ENCODE data around the gene EXOC3L4. TPM values are rescaled to one million over a fixed set of nuclear protein-coding genes. Genes with fewer than 3 reads are reported as not detected.

EXOC3L4 gene
- total RNA-seq, 1 experiment from 2014 or later = not detected

DNA sequence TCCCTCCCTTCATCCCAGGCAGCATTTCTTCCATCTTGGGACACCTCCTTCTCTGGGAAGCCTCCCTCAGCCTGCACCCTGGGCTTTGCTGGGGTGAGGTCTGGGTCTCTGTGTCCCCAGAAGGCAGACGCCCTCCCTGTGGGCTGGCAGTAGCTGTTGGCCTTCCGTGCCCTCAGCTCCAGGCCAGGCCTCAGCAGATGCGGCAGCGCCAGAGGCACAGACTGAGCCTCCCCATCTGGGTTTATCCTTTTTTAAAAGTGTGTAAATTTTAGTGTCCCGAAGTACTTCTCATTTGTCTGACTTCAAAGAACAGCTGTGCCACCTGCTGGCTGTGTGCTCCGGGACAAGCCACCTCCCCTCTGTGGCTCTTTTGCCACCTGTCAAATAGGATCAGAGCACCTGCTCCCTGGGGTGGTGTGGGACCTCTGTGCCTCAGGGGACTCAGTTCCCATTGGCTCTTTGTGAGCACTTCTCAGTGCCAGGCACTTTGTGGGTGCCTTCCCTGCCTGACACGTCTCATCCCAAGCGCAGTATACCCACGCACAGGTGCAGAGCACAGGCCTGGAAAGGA, 11.1 kb downstream of the EXOC3L4 start:
- Histone ChIP-seq H2AFZ (ENCODE audit: low read length) (no peak overlapping the region), H3K27me3 (ENCODE audit: low read length) (no peaks in the 10 kb centered on the region), H3K4me1 (ENCODE audit: low read length) (peaks cover 23% of the 10 kb centered on the region), H4K20me1 (ENCODE audit: insufficient read depth, low read depth, low read length) (peaks cover 13% of the 10 kb centered on the region), H3K9me2 (replicated peaks; ENCODE audit: insufficient read depth, low read length) (no peaks in the 10 kb centered on the region), H3K79me2 (ENCODE audit: low read length) (no peaks in the 10 kb centered on the region), H3K36me3 (ENCODE audit: insufficient read depth, low read length) (no peaks in the 10 kb centered on the region), H3K4me3 (ENCODE audit: low read length) (no peak overlapping the region), H3K9me3 (ENCODE audit: low read length) (no peaks in the 10 kb centered on the region), H3K27ac (ENCODE audit: low read length) (no peak overlapping the region), H3K9ac (ENCODE audit: low read length) (no peak overlapping the region), H3K4me2 (ENCODE audit: low read depth, low read length, poor library complexity, severe bottlenecking) (no peak overlapping the region)
- peak; percentile 83 for DNase-seq

DNA sequence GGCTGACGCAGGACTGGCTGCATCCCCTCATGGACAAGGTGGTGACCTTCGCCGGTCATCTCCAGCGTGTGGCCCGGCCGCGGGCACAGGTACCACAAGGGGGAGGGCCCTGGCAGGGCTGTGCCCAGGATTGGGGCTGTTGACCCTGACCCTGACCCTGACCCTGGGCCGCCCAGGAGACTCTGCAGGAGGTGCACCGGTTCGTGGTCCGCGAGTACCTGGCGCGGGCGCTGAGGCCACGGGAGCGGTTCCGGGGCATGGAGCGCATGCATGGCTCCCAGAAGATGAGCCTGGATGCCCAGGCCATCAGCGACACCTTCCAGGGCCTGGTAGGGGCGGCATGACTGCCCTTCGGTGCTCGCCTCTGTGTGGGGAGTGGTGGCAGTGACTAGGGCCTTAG, 12.9 kb downstream of the EXOC3L4 start:
- no peaks in the 10 kb centered on the region for H3K27me3 ChIP-seq (ENCODE audit: low read length)
- H2AFZ ChIP-seq (ENCODE audit: low read length) = no peak overlapping the region
- no peak for DNase-seq
- no peak overlapping the region for H3K27ac ChIP-seq (ENCODE audit: low read length)
- peaks cover 19% of the 10 kb centered on the region for H4K20me1 ChIP-seq (ENCODE audit: insufficient read depth, low read depth, low read length)
- H3K4me2 ChIP-seq (ENCODE audit: low read depth, low read length, poor library complexity, severe bottlenecking) = no peak overlapping the region
- H3K36me3 ChIP-seq (ENCODE audit: insufficient read depth, low read length) = no peaks in the 10 kb centered on the region
- H3K9ac ChIP-seq (ENCODE audit: low read length) = no peak overlapping the region
- no peaks in the 10 kb centered on the region for H3K79me2 ChIP-seq (ENCODE audit: low read length)
- H3K4me1 ChIP-seq (ENCODE audit: low read length) = peaks cover 40% of the 10 kb centered on the region
- H3K4me3 ChIP-seq (ENCODE audit: low read length) = no peak overlapping the region
- no peaks in the 10 kb centered on the region for H3K9me3 ChIP-seq (ENCODE audit: low read length)
- H3K9me2 ChIP-seq (replicated peaks; ENCODE audit: insufficient read depth, low read length) = no peaks in the 10 kb centered on the region

DNA sequence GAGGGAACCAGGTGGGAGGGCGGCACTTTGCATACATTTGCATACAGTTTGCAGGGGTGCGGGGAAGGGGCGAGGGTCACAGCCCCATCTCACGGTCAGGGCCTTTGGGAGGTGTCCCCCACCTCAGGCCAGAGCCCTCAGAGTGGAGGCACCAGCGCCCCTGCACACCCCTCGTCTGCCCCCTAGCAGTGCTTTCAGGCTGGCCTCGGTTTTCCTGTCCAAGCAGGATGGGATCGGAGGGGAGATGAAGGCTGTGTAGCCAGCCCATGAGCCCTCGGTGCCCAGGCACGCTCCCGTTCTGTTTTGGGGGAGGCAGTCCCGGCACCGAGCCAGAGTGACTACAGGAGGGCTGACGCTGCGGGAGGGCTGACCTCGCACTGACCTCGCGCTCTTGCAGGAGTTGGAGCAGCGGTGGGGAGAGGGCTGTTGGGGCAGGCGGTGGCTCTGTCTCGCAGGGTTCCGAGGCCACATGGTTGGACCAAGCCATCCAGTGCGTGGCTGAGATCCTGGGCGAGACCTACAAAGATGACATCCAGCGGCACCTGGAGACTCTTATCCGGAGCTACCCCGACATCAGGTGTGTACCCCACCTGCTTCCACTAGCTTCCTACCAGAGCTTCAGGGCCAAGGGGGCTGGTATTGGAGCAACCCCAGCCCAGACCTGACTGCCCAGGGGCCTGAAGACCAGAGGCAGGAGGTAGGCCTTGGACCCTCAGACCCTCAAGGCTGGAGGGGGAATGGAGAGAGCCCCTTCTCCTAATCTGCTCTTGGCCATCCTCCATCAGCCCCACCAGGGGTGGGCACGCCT, 13.6 kb downstream of the EXOC3L4 start:
- no peaks in the 10 kb centered on the region for H3K27me3 ChIP-seq (ENCODE audit: low read length)

DNA sequence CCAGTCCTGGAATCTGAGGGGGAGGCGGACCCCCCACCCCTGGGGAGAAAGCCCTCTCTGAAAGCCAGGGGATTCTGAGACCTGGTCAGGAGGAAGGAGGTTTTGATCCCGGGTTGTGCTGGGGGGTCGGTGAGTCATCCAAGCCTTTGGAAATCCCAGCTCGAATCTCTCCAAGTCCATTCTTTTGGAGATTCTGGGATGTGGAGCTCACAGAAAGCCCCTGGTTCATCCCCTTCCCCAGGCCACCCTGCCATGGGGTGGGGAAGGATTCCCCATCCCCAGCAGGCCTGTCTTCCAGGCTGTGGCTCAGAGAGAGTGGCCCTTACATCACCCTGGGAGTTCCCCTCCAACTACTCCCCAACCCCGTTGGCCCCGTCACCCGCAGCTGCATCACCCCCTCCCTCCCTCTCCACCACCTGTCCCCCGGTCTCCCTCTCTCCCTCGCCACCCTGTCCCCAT, 14.3 kb downstream of the EXOC3L4 start:
- Histone ChIP-seq H3K79me2 (ENCODE audit: low read length) (no peaks in the 10 kb centered on the region), H3K27me3 (ENCODE audit: low read length) (no peaks in the 10 kb centered on the region), H3K9me3 (ENCODE audit: low read length) (no peaks in the 10 kb centered on the region), H3K9ac (ENCODE audit: low read length) (no peak overlapping the region), H3K4me3 (ENCODE audit: low read length) (no peak overlapping the region), H3K9me2 (replicated peaks; ENCODE audit: insufficient read depth, low read length) (no peaks in the 10 kb centered on the region), H3K27ac (ENCODE audit: low read length) (no peak overlapping the region), H4K20me1 (ENCODE audit: insufficient read depth, low read depth, low read length) (peaks cover 19% of the 10 kb centered on the region), H3K4me2 (ENCODE audit: low read depth, low read length, poor library complexity, severe bottlenecking) (no peak overlapping the region), H3K36me3 (ENCODE audit: insufficient read depth, low read length) (no peaks in the 10 kb centered on the region), H2AFZ (ENCODE audit: low read length) (no peak overlapping the region), H3K4me1 (ENCODE audit: low read length) (peaks cover 43% of the 10 kb centered on the region)
- DNase-seq = no peak

More for the DNA sequence above, 13.6 kb downstream of the EXOC3L4 start:
- no peaks in the 10 kb centered on the region for H3K79me2 ChIP-seq (ENCODE audit: low read length)
- no peaks in the 10 kb centered on the region for H3K36me3 ChIP-seq (ENCODE audit: insufficient read depth, low read length)
- no peak overlapping the region for H3K27ac ChIP-seq (ENCODE audit: low read length)
- no peak overlapping the region for H3K9ac ChIP-seq (ENCODE audit: low read length)
- H3K9me3 ChIP-seq (ENCODE audit: low read length) = no peaks in the 10 kb centered on the region
- H3K4me1 ChIP-seq (ENCODE audit: low read length) = peaks cover 43% of the 10 kb centered on the region
- H3K4me2 ChIP-seq (ENCODE audit: low read depth, low read length, poor library complexity, severe bottlenecking) = no peak overlapping the region
- H3K4me3 ChIP-seq (ENCODE audit: low read length) = no peak overlapping the region
- H4K20me1 ChIP-seq (ENCODE audit: insufficient read depth, low read depth, low read length) = peaks cover 19% of the 10 kb centered on the region
- no peak overlapping the region for H2AFZ ChIP-seq (ENCODE audit: low read length)
- no peaks in the 10 kb centered on the region for H3K9me2 ChIP-seq (replicated peaks; ENCODE audit: insufficient read depth, low read length)
- DNase-seq = no peak

DNA sequence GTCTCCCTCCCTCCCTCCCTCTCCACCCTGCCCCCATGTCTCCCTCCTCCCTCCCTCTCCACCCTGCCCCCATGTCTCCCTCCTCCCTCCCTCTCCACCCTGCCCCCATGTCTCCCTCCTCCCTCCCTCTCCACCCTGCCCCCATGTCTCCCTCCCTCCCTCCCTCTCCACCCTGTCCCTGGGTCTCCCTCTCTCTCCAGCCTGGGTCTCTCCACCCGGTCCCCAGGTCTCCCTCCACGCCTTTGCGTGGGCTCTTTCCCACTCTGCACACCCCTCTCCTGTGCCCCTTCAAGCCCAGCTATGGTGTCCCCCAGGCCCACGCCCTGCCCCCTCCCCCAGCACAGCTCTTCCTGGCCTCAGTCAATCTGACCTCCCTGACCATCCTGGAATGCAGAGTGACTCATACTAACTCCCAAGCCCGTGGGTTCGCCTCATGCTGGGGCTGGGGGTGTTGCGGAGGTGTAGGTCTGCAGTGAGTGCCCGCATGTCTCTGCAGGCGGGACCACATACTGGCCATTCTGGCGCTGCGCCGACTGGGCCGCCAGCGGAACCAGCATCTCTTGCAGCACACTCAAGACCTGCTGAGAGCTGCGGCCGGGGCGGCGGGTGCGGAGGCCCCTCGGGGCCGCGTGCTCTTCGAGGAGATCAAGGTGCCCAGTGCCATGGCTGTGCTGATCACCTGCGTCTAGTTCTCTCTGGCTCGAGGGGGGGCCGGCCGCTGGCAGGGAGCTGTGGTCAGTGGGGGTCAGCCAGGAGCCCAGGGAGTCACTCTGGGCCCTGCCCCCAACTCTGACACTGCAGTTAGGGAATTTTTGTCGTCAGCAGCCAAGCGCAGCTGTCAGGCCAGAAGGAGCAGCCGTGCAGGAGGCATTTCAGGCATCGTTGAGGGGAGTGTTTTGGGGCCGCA, 15.3 kb downstream of the EXOC3L4 start:
- Histone ChIP-seq H3K79me2 (ENCODE audit: low read length) (no peaks in the 10 kb centered on the region), H3K9me3 (ENCODE audit: low read length) (no peaks in the 10 kb centered on the region), H3K9me2 (replicated peaks; ENCODE audit: insufficient read depth, low read length) (no peaks in the 10 kb centered on the region), H3K27me3 (ENCODE audit: low read length) (no peaks in the 10 kb centered on the region), H3K4me2 (ENCODE audit: low read depth, low read length, poor library complexity, severe bottlenecking) (peak overlapping the region; percentile 38), H3K36me3 (ENCODE audit: insufficient read depth, low read length) (no peaks in the 10 kb centered on the region), H2AFZ (ENCODE audit: low read length) (no peak overlapping the region), H3K4me3 (ENCODE audit: low read length) (no peak overlapping the region), H4K20me1 (ENCODE audit: insufficient read depth, low read depth, low read length) (peaks cover 19% of the 10 kb centered on the region), H3K9ac (ENCODE audit: low read length) (no peak overlapping the region), H3K27ac (ENCODE audit: low read length) (no peak overlapping the region), H3K4me1 (ENCODE audit: low read length) (peaks cover 43% of the 10 kb centered on the region)
- DNase-seq = no peak

DNA sequence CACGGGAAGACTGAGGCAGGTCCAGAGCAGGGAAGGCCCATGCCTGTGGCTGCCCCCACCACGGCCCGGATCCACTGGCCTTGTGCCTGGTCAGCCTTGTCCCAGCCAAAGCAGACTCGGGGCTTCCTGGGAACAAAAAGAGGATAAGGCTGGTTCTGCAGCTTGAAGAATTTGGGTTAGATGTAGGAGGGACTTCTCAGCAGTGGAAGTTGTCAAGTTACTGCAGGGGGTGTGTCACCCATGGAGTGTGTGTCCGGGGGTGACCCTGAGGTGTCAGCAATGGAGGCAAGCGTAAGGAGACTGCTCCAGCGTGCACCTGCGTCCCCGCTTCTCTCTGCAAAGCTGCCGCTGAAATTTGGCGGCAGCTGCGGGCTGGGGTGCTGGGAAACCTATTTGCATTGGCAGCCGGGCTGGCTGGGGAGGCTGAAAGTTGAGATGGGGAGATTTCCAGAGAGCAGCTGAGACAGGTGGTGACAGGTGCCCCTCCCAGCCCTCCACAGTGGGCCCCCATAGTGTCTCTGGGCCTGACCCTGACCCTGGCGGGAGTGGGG, 16.2 kb downstream of the EXOC3L4 start:
- Histone ChIP-seq H3K27me3 (ENCODE audit: low read length) (no peaks in the 10 kb centered on the region), H3K4me2 (ENCODE audit: low read depth, low read length, poor library complexity, severe bottlenecking) (peak overlapping the region; percentile 38), H2AFZ (ENCODE audit: low read length) (no peak overlapping the region), H3K4me3 (ENCODE audit: low read length) (peak overlapping the region; percentile 34; the same call in 1 of the 2 replicates), H3K27ac (ENCODE audit: low read length) (no peak overlapping the region), H3K36me3 (ENCODE audit: insufficient read depth, low read length) (no peaks in the 10 kb centered on the region), H3K9ac (ENCODE audit: low read length) (no peak overlapping the region), H3K4me1 (ENCODE audit: low read length) (peaks cover 39% of the 10 kb centered on the region), H3K9me2 (replicated peaks; ENCODE audit: insufficient read depth, low read length) (no peaks in the 10 kb centered on the region), H4K20me1 (ENCODE audit: insufficient read depth, low read depth, low read length) (peaks cover 18% of the 10 kb centered on the region), H3K79me2 (ENCODE audit: low read length) (no peaks in the 10 kb centered on the region), H3K9me3 (ENCODE audit: low read length) (no peaks in the 10 kb centered on the region)
- DNase-seq = peak; percentile 89

DNA sequence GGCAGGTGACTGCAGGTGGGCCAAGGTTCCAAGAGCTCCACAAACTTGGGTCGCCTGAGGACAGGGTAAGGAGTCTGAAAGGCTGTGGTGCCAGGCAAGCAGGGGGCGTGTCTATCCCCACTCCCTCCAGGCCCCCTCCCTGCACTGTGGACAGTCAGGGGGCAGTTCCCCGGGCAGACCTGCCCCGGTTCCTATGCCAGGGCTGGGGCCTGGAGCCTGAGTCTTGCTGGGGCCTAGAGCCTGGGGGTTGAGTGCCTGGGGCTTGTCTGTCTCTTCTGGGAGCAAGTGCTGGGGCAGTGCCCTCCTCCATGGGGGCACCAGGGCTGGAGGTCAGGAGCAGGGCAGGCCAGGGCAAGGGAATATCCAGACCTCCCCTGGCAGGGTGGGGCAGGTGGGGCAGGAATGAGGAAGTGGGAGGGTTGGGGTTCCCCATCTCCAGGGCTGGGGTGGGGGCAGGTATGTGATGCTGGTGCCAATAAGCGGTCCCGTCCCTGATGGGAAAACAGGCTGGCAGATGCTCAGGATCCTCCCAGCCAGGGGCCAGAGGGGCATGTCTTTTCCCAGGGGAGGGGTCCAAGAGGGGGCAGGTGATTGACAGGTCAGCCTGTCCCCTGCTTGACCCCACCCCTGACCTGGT, 16.8 kb downstream of the EXOC3L4 start:
- Histone ChIP-seq H3K79me2 (ENCODE audit: low read length) (no peaks in the 10 kb centered on the region), H3K27ac (ENCODE audit: low read length) (no peak overlapping the region), H3K27me3 (ENCODE audit: low read length) (no peaks in the 10 kb centered on the region), H3K9ac (ENCODE audit: low read length) (peak overlapping the region; percentile 10; the same call in 1 of the 2 replicates), H3K4me1 (ENCODE audit: low read length) (peaks cover 34% of the 10 kb centered on the region), H3K36me3 (ENCODE audit: insufficient read depth, low read length) (no peaks in the 10 kb centered on the region), H3K9me2 (replicated peaks; ENCODE audit: insufficient read depth, low read length) (no peaks in the 10 kb centered on the region), H2AFZ (ENCODE audit: low read length) (no peak overlapping the region), H3K4me3 (ENCODE audit: low read length) (peak overlapping the region; percentile 34; the same call in 1 of the 2 replicates), H3K9me3 (ENCODE audit: low read length) (no peaks in the 10 kb centered on the region), H3K4me2 (ENCODE audit: low read depth, low read length, poor library complexity, severe bottlenecking) (peak overlapping the region; percentile 38), H4K20me1 (ENCODE audit: insufficient read depth, low read depth, low read length) (peaks cover 13% of the 10 kb centered on the region)
- no peak for DNase-seq
